Trophoblast cell (in vitro differentiated cells and primary cell): ENCODE measurements around the gene IGFBP5.

ENCODE experiments used
- DNase-seq, 2 donors: peaks; one replicate each; pipeline ENCODE4 v3.0.0-alpha.2; 2016
- H2AFZ ChIP-seq: 2 replicates; pipeline ENCODE4 v1.6.1; 2013; ENCODE audit warnings: low read length, moderate library complexity, mild to moderate bottlenecking; ENCODE audit not compliant: insufficient read depth, poor library complexity
- H2AK5ac ChIP-seq: 2 replicates; pipeline ENCODE4 v1.6.1; 2013; ENCODE audit warnings: mild to moderate bottlenecking, low read length
- H2BK120ac ChIP-seq: 2 replicates; pipeline ENCODE4 v1.6.1; 2013; ENCODE audit warnings: low read length, mild to moderate bottlenecking, moderate library complexity; ENCODE audit not compliant: insufficient read depth, poor library complexity
- H2BK12ac ChIP-seq: 2 replicates; pipeline ENCODE4 v1.6.1; 2013; ENCODE audit warnings: mild to moderate bottlenecking, low read length, moderate library complexity
- H2BK5ac ChIP-seq: 2 replicates; pipeline ENCODE4 v1.6.1; 2013; ENCODE audit warnings: low read length, low read depth, moderate library complexity, mild to moderate bottlenecking; ENCODE audit not compliant: poor library complexity
- H3K14ac ChIP-seq: 2 replicates; pipeline ENCODE4 v1.6.1; 2013; ENCODE audit warnings: mild to moderate bottlenecking, low read length
- H3K18ac ChIP-seq: 2 replicates; pipeline ENCODE4 v1.6.1; 2013; ENCODE audit warnings: mild to moderate bottlenecking, low read length
- H3K23ac ChIP-seq: 2 replicates; pipeline ENCODE4 v1.6.1; 2013; ENCODE audit warnings: low read length
- H3K27ac ChIP-seq: 2 replicates; pipeline ENCODE4 v1.5.1; 2013; ENCODE audit warnings: low read depth, mild to moderate bottlenecking, inconsistent platforms, low read length, moderate library complexity
- H3K27me3 ChIP-seq: 2 replicates; pipeline ENCODE4 v1.6.1; 2013; ENCODE audit warnings: inconsistent platforms, mild to moderate bottlenecking, low read length, moderate library complexity; ENCODE audit not compliant: insufficient read depth
- H3K36me3 ChIP-seq, 2 experiments: 1 replicate in 1 of 2; 2 replicates in 1 of 2; pipeline ENCODE4 v1.6.1; 2013; ENCODE audit warnings: low read length in 2 of 2, mild to moderate bottlenecking in 2 of 2, moderate library complexity in 1 of 2; ENCODE audit not compliant: insufficient read depth in 2 of 2, control insufficient read depth in 1 of 2
- H3K4ac ChIP-seq: 2 replicates; pipeline ENCODE4 v1.6.1; 2013; ENCODE audit warnings: low read depth, mild to moderate bottlenecking, low read length, moderate library complexity
- H3K4me1 ChIP-seq, 2 experiments: 1 replicate in 1 of 2; 2 replicates in 1 of 2; pipeline ENCODE4 v1.6.1; 2013; ENCODE audit warnings: low read length in 2 of 2, mild to moderate bottlenecking in 2 of 2, moderate library complexity in 1 of 2; ENCODE audit not compliant: insufficient read depth in 2 of 2, control insufficient read depth in 1 of 2
- H3K4me2 ChIP-seq: 2 replicates; pipeline ENCODE4 v1.6.1; 2013; ENCODE audit warnings: inconsistent platforms, mild to moderate bottlenecking, low read length, moderate library complexity
- H3K4me3 ChIP-seq: 2 replicates; pipeline ENCODE4 v1.5.1; 2013; ENCODE audit warnings: mild to moderate bottlenecking, low read depth, low read length, inconsistent platforms
- H3K79me1 ChIP-seq: one replicate; pipeline ENCODE4 v1.6.1; 2013; ENCODE audit warnings: low read length
- H3K79me2 ChIP-seq: 2 replicates; pipeline ENCODE4 v1.6.1; 2013; ENCODE audit warnings: low read length, mild to moderate bottlenecking; ENCODE audit not compliant: control insufficient read depth, insufficient read depth, poor library complexity
- H3K9ac ChIP-seq: 2 replicates; pipeline ENCODE4 v1.6.1; 2013; ENCODE audit warnings: mild to moderate bottlenecking, low read length
- H3K9me3 ChIP-seq: 2 replicates; pipeline ENCODE4 v1.6.1; 2013; ENCODE audit warnings: low read depth, mild to moderate bottlenecking, control low read depth, inconsistent platforms, low read length; ENCODE audit not compliant: insufficient read depth
- H4K12ac ChIP-seq: 2 replicates; pipeline ENCODE4 v1.6.1; 2013; ENCODE audit warnings: low read depth, mild to moderate bottlenecking, low read length, moderate library complexity
- H4K8ac ChIP-seq: 2 replicates; pipeline ENCODE4 v1.6.1; 2013; ENCODE audit warnings: low read depth, mild to moderate bottlenecking, low read length, moderate library complexity
- H4K91ac ChIP-seq: one replicate; pipeline ENCODE4 v1.6.1; 2013; ENCODE audit warnings: low read depth, mild to moderate bottlenecking, low read length, moderate library complexity
- WGBS: extraction: QIAGEN DNeasy Blood & Tissue Kit; methylation state at CpG from one replicate; pipeline ENCODE4 v1.1.7; 2013; ENCODE audit warnings: missing lambda C conversion rate; ENCODE audit not compliant: insufficient read length, insufficient coverage; ENCODE audit errors: extremely low coverage; 5-methylcytosine and 5-hydroxymethylcytosine counted together

The IGFBP5 gene

GRCh38 chr2:216648105-216648504 is 47.2 kb downstream of the IGFBP5 start:
- Histone ChIP-seq H3K9me3 (no peaks in the 10 kb centered on the region), H3K14ac (no peak overlapping the region), H3K4me2 (no peak overlapping the region), H2BK120ac (no peak overlapping the region), H3K27ac (no peak overlapping the region), H3K36me3 (peaks cover 10 to 18% of the 10 kb centered on the region in 2 experiments), H4K12ac (no peak overlapping the region), H4K8ac (no peak overlapping the region), H3K4me3 (no peak overlapping the region), H2BK5ac (no peak overlapping the region), H4K91ac (no peak overlapping the region), H3K4me1 (peaks cover 14 to 33% of the 10 kb centered on the region in 2 experiments), H3K27me3 (no peaks in the 10 kb centered on the region), H3K23ac (no peak overlapping the region), H3K4ac (no peak overlapping the region), H2BK12ac (no peak overlapping the region), H3K18ac (no peak overlapping the region), H3K79me1 (no peaks in the 10 kb centered on the region), H2AK5ac (no peak overlapping the region), H2AFZ (no peak overlapping the region), H3K79me2 (no peaks in the 10 kb centered on the region), H3K9ac (no peak overlapping the region)
- WGBS = no CpG with 5 or more reads among the region's 3 CpGs
- DNase-seq = no peak

GRCh38 chr2:216646116-216646515 is 49.2 kb downstream of the IGFBP5 start:
- no peak overlapping the region for H4K91ac ChIP-seq
- no peak overlapping the region for H2BK12ac ChIP-seq
- no peak overlapping the region for H2BK5ac ChIP-seq
- no peaks in the 10 kb centered on the region for H3K79me1 ChIP-seq
- no peak overlapping the region for H2AFZ ChIP-seq
- DNase-seq = no peak
- no peak overlapping the region for H3K9ac ChIP-seq
- H2BK120ac ChIP-seq = no peak overlapping the region
- no peak overlapping the region for H3K27ac ChIP-seq
- H4K12ac ChIP-seq = no peak overlapping the region
- H4K8ac ChIP-seq = no peak overlapping the region
- no peak overlapping the region for H2AK5ac ChIP-seq
- no peak overlapping the region for H3K23ac ChIP-seq
- peaks cover 12 to 19% of the 10 kb centered on the region in 2 experiments for H3K36me3 ChIP-seq
- peaks cover 14 to 26% of the 10 kb centered on the region in 2 experiments for H3K4me1 ChIP-seq
- H3K4me3 ChIP-seq = no peak overlapping the region
- no peak overlapping the region for H3K18ac ChIP-seq
- no peaks in the 10 kb centered on the region for H3K9me3 ChIP-seq
- H3K4ac ChIP-seq = no peak overlapping the region
- H3K79me2 ChIP-seq = no peaks in the 10 kb centered on the region
- H3K27me3 ChIP-seq = no peaks in the 10 kb centered on the region
- no peak overlapping the region for H3K14ac ChIP-seq
- no peak overlapping the region for H3K4me2 ChIP-seq
- WGBS = no CpG with 5 or more reads among the region's 3 CpGs

- Histone ChIP-seq H3K14ac (no peak overlapping the region), H3K4me3 (no peak overlapping the region), H3K4ac (no peak overlapping the region), H3K79me1 (no peaks in the 10 kb centered on the region), H2BK120ac (no peak overlapping the region), H3K4me2 (no peak overlapping the region), H4K8ac (no peak overlapping the region), H2BK5ac (no peak overlapping the region), H2BK12ac (no peak overlapping the region), H3K23ac (no peak overlapping the region), H3K4me1 (peaks cover 11 to 21% of the 10 kb centered on the region in 2 experiments), H2AK5ac (no peak overlapping the region), H3K36me3 (peaks cover 13 to 24% of the 10 kb centered on the region in 2 experiments), H3K9me3 (no peaks in the 10 kb centered on the region), H3K79me2 (no peaks in the 10 kb centered on the region), H3K18ac (no peak overlapping the region), H3K9ac (no peak overlapping the region), H4K12ac (no peak overlapping the region), H2AFZ (no peak overlapping the region), H3K27me3 (no peaks in the 10 kb centered on the region), H3K27ac (no peak overlapping the region), H4K91ac (no peak overlapping the region)
- DNase-seq = no peak
- WGBS = no CpG with 5 or more reads among the region's 3 CpGs
Observed at GRCh38 chr2:216645636-216645950, 49.8 kb downstream of the IGFBP5 start.

DNA sequence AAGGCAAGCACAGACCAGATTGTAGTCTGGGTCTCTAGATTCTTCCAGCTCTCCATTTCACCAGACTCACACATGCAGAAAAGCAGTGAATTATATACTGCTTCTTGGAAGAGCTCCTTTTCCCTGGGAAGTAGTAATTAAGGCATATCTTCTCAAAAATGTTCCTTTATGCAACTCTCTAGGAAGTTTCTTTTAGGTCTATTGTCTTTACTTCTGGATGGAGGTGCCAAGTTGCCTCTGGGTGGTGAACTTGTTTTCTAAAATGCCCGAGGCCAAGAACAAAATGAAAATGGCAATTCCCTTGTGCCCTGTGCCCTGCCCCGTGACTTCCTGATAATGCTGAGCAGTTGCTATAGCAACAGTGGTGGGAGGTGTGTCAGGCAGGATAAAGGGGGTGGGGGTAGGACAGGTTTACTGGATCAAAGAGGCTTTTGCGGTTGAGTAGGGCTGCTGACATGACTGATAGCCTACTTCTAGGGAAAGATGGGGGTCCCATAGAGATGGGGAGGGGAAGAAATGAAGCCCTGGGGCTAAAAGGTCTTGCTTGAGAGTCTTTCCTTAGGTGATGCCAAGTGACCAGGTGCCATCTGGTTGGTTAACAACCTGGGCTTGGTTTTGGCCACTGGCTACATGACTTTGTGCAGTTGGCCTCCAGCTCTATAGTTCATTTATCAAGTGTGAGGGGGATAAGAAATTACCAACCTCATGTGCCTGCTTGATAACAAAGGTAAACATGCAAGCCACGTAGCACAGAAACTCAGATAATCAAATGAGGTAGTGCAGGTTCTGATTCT is 50.3 kb downstream of the IGFBP5 start:
- no CpG with 5 or more reads among the region's 4 CpGs for WGBS
- no peak overlapping the region for H3K4me3 ChIP-seq

More for the DNA sequence above, 50.3 kb downstream of the IGFBP5 start:
- Histone ChIP-seq H4K8ac (no peak overlapping the region), H4K91ac (no peak overlapping the region), H2AK5ac (no peak overlapping the region), H3K14ac (no peak overlapping the region), H3K27ac (no peak overlapping the region), H2BK120ac (no peak overlapping the region), H3K18ac (no peak overlapping the region), H2BK5ac (no peak overlapping the region), H2AFZ (no peak overlapping the region), H3K79me1 (no peaks in the 10 kb centered on the region), H3K4me1 (peaks cover 7 to 18% of the 10 kb centered on the region in 2 experiments), H4K12ac (no peak overlapping the region), H3K4me2 (no peak overlapping the region), H2BK12ac (no peak overlapping the region), H3K9me3 (peaks cover 2% of the 10 kb centered on the region), H3K79me2 (no peaks in the 10 kb centered on the region), H3K27me3 (no peaks in the 10 kb centered on the region), H3K4ac (no peak overlapping the region), H3K23ac (no peak overlapping the region), H3K36me3 (peaks cover 13 to 27% of the 10 kb centered on the region in 2 experiments), H3K9ac (no peak overlapping the region)
- no peak for DNase-seq
